Measurements from ENCODE around the gene MILR1.

Gene MILR1

GRCh38 chr17:64503341-64503740 is 54.4 kb downstream of the MILR1 start:
- no peak for DNase-seq (ENCODE audit: low spot score)

GRCh38 chr17:64503821-64504768 is 55.2 kb downstream of the MILR1 start:
- DNase-seq (ENCODE audit: low spot score) = no peak

- DNase-seq (ENCODE audit: low spot score) = no peak
These were observed 55.9 kb downstream of the MILR1 start for GRCh38 chr17:64504769-64505339.

- DNase-seq (ENCODE audit: low spot score) = peak; percentile 79
These were observed 56.7 kb downstream of the MILR1 start for GRCh38 chr17:64505340-64506200.

- DNase-seq (ENCODE audit: low spot score) = peak; percentile 98
These were observed 57.3 kb downstream of the MILR1 start, which contains the start of gene DDX5 for GRCh38 chr17:64506201-64506575. Gene DDX5 (minus strand): TSS chr17:64506289. CDS start chr17:64506119, 170 bp downstream.

GRCh38 chr17:64506576-64507412 is 57.9 kb downstream of the MILR1 start, which contains the start of gene CEP95:
Gene CEP95 (plus strand): TSS chr17:64506977. CDS start chr17:64507098, 121 bp downstream.
- DNase-seq (ENCODE audit: low spot score) = peak; percentile 95

- DNase-seq (ENCODE audit: low spot score) = peak; percentile 85
These were observed 58.5 kb downstream of the MILR1 start for GRCh38 chr17:64507413-64507782.

- DNase-seq (ENCODE audit: low spot score) = no peak
These were observed 59.8 kb downstream of the MILR1 start for GRCh38 chr17:64508683-64509082.

GRCh38 chr17:64509179-64509578 is 60.3 kb downstream of the MILR1 start:
- no peak for DNase-seq (ENCODE audit: low spot score)

- DNase-seq (ENCODE audit: low spot score) = no peak
These were observed 66.5 kb downstream of the MILR1 start for GRCh38 chr17:64515419-64515818.

GRCh38 chr17:64515829-64516228 is 66.9 kb downstream of the MILR1 start:
- no peak for DNase-seq (ENCODE audit: low spot score)
